Peyer's patch (tissue), 4 donors: ENCODE results near the gene PGPEP1.
"Not testable (repeated sequence)": the region's sequence is repeated elsewhere in the genome, so short reads cannot be mapped to it uniquely, and the experiment has no call there.

Experiments
- CTCF ChIP-seq, 6 experiments: fragments of 450-650 bp in 4 of 6; fragments of 200-600 bp in 2 of 6; sonication (generic) in 1 of 6; IDR thresholded peaks; one replicate each; pipeline ENCODE4 v1.5.1; 2017 to 2019; ENCODE audit warnings: antibody characterized with exemption in 6 of 6, mild to moderate bottlenecking in 3 of 6, moderate library complexity in 1 of 6
- POLR2A ChIP-seq, 2 donors: fragments of 450-650 bp; IDR thresholded peaks; one replicate each; pipeline ENCODE4 v1.5.1; 2017; ENCODE audit warnings: antibody characterized with exemption in 2 of 2, mild to moderate bottlenecking in 2 of 2, moderate library complexity in 2 of 2

GRCh38 chr19:18324373-18324731, 16.0 kb upstream of the PGPEP1 start:
- TF ChIP-seq CTCF, POLR2A (IDR thresholded peaks at IDR 0.05): not testable (repeated sequence)
